Ecto neural progenitor cell (in vitro differentiated cells): ENCODE results near the gene MKKS.

Experiments
- DNase-seq: peaks from one replicate; pipeline ENCODE4 v3.0.0-alpha.2; 2018; ENCODE audit warnings: low spot score

The MKKS gene

GRCh38 chr20:10368702-10369041, 65.3 kb downstream of the MKKS start:
- no peak for DNase-seq

- no peak for DNase-seq
Observed at GRCh38 chr20:10367943-10368701, 65.9 kb downstream of the MKKS start.

DNA sequence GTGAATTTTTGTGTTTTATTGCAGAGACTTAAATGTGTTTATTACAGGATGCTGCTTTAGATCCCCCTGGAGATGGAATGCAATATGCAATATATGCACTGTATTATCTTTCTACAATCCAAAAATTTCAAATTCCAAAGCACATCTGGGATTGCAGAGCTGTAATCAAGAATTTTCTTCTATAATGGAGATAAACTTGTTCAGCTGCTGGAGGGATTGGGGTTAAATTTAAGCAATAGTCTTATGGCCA, 66.4 kb downstream of the MKKS start:
- DNase-seq, result no peak

- no peak for DNase-seq
Observed at GRCh38 chr20:10366898-10367692, 66.9 kb downstream of the MKKS start.

DNA sequence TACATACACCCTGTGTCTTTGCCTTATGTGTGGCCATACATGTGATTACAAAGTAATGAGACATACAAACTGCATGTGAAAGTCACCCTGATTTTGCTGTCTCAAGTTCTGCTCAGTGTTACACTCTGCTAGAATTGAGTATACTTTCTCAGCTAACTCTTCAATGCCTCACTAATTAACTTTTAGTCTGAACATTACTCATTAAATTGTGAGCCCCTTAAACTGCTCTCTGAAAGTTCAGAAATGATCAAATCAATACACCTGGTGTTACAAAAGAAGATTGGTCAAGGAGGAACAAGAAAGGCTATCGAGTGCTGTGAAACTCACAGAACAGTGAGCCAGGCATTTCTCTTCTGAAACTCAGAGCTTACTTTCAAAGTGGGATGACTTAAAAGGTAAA, 71.3 kb downstream of the MKKS start:
- DNase-seq, result no peak

GRCh38 chr20:10360878-10361277, 73.1 kb downstream of the MKKS start:
- no peak for DNase-seq

- no peak for DNase-seq
Observed at GRCh38 chr20:10359621-10360040, 74.4 kb downstream of the MKKS start.

DNA sequence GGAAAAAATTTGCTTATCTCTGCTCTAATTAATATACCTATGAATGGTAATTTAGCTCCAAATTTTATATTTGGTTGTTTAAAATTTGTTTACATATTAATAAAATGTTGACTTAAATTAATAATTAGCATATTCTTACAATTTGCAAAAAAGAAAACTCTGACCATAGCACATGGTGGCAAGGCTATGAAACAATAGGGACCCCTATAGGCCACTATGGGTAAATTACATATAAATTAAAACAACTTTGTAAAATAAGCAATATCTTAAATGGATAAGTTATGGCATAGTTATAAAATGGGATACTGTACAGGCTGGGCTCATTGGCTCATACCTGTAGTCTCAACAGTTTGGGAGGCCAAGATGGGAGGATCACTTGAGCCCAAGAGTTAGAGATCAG, 76.0 kb downstream of the MKKS start:
- no peak for DNase-seq

DNA sequence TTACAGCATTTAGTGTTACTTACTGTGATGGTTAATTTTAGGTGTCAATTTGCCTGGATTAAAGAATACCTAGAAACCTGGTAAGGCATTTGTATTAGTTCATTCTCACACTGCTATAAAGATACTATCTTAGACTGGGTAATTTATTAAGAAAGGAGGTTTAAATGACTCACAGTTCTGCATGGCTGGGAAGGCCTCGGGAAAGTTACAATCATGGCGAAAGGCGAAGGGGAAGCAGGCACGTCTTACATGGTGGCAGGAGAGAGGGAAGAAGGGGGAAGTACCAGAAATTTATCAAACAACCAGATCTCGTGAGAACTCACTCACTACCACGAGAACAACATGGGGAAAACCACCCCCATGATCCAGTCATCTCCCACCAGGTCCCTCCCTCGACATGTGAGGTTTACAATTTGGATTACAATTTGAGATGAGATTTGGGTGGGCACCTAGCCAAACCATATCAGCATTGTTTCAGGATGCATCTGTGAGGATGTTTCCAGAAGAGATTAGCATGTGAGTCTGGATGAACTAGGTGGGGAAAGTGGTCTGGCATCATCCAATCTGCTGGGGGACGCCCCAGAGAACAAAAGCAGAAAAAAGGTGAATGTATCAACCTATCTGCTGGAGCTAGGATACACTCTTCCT, 76.8 kb downstream of the MKKS start:
- no peak for DNase-seq

- DNase-seq, result no peak
Observed at GRCh38 chr20:10356628-10357027, 77.4 kb downstream of the MKKS start.

DNA sequence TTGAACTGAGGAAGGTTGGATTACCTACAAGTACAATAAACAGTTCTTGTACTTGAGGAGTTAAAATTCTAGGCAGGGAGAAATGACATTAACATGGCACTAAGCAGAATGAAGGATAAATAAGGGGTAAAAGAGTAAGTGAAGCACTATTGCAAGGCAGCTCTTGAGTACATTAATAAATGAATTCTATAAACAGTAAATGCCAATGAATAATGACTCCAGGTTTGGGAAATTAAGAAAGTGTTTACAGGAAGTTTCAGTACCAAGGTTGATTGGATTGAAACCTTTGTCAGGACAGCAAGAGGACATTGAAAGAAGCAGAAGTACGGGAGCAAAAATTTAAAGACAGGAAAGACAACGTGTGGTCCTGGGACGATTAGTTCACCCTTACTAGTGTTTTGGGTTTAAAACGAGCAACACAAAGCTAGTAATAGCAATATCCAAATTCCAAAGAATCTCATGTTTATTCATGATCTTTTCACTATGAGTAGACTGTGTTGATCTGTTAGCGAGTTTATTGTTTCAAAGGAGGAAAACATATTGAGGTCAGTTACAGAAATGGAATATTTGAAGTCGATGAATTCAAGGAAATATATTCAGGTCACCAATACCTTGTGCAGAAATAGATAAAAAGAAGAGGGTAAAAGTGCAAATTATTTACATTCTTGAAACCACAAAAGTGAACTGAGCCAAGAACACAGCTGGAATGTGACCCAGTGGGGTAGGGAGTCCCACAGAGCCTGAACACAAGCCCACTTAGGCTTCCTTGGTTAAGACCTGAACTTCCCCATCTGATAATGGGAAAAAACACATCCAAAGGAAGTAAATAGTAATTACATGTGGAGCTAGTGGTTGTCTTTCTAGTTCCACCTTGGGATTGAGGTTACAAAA, 80.8 kb downstream of the MKKS start:
- DNase-seq, result no peak
